HepG2 (cell line): ENCODE measurements around the gene TNFRSF11A. TPM values are rescaled to one million over a fixed set of nuclear protein-coding genes. Genes with fewer than 3 reads are reported as not detected.

Source experiments
- ATAC-seq: fragments of 200-7000 bp; cut with Tn5 transposase; 3 replicates; pipeline ENCODE4 v1.9.1; 2020; ENCODE audit warnings: mild to moderate bottlenecking, moderate library complexity
- BruUV-seq: library from RNA; stranded (reverse); fragments of 400-500 nt; replicated peaks from 2 replicates; lab custom pipeline; 2021; lab: Mats Ljungman, UMichigan
- CTCF ChIA-PET: fragments of 300-600 bp; formaldehyde crosslinking; extraction: SDS; loops from one replicate; lab custom pipeline; 2021; ENCODE audit warnings: low total read pairs, inconsistent platforms, low intra/inter-chr PET ratio; lab: Yijun Ruan, JAX
- POLR2A ChIA-PET: fragments of 350-600 bp; sonication (Branson Sonifier 250); formaldehyde crosslinking; loops from one replicate; lab custom pipeline; 2020; ENCODE audit warnings: antibody characterized with exemption, inconsistent platforms; lab: Yijun Ruan, JAX
- DNase-seq: peaks from one replicate; pipeline ENCODE4 v3.0.0-alpha.2; 2015; ENCODE audit warnings: low spot score
- FAIRE-seq: peaks from 3 replicates; lab custom pipeline; 2011; peaks lifted over from hg19 to GRCh38; lab: Jason Lieb, UNC
- H2AFZ ChIP-seq: one replicate; pipeline ENCODE4 v1.6.1; 2011; ENCODE audit warnings: low read length, inconsistent platforms
- H3K27ac ChIP-seq: fragments of 300-600 bp; 3 replicates; pipeline ENCODE4 v1.8.0; 2011; ENCODE audit warnings: mixed run types, mild to moderate bottlenecking, mixed read lengths, low read length, inconsistent platforms; ENCODE audit not compliant: insufficient read depth; ENCODE audit errors: extremely low read length
- H3K27me3 ChIP-seq, 2 experiments: fragments of 200-600 bp in 1 of 2; 2 replicates in 1 of 2; 3 replicates in 1 of 2; pipeline versions ENCODE4 v1.6.0 to v1.8.0; 2011; ENCODE audit warnings: low read length in 2 of 2, mild to moderate bottlenecking in 2 of 2, moderate library complexity in 2 of 2, inconsistent platforms in 1 of 2; ENCODE audit not compliant: insufficient read depth in 2 of 2, control insufficient read depth in 1 of 2
- H3K36me3 ChIP-seq, 2 experiments: fragments of 200-600 bp in 1 of 2; replicated peaks in 1 of 2; 2 replicates in 1 of 2; 3 replicates in 1 of 2; pipeline versions ENCODE4 v1.5.1 to v1.8.0; 2011; ENCODE audit warnings: low read length in 2 of 2, inconsistent platforms in 1 of 2; ENCODE audit not compliant: insufficient read depth in 2 of 2, control insufficient read depth in 1 of 2
- H3K4me1 ChIP-seq: 2 replicates; pipeline ENCODE4 v1.5.1; 2012; ENCODE audit warnings: low read length, inconsistent platforms; ENCODE audit not compliant: insufficient read depth
- H3K4me2 ChIP-seq: 2 replicates; pipeline ENCODE4 v1.6.0; 2011; ENCODE audit warnings: low read depth, low read length, inconsistent platforms
- H3K4me3 ChIP-seq, 3 experiments: fragments of 200-600 bp in 1 of 3; sonication (generic), shearing (Covaris generic) in 1 of 3; replicated peaks in 1 of 3; 2 replicates each; pipeline ENCODE4 v1.5.1; 2011 to 2016; ENCODE audit warnings: low read length in 3 of 3, inconsistent platforms in 2 of 3, low read depth in 2 of 3, mild to moderate bottlenecking in 2 of 3, control low read depth in 1 of 3, mixed read lengths in 1 of 3; ENCODE audit not compliant: insufficient read depth in 1 of 3
- H3K79me2 ChIP-seq: one replicate; pipeline ENCODE4 v1.6.1; 2011; ENCODE audit warnings: low read length, inconsistent platforms; ENCODE audit not compliant: insufficient read depth
- H3K9ac ChIP-seq: 2 replicates; pipeline ENCODE4 v1.6.0; 2011; ENCODE audit warnings: mild to moderate bottlenecking, low read depth, low read length, inconsistent platforms; ENCODE audit not compliant: insufficient read depth
- H3K9me3 ChIP-seq: 2 replicates; pipeline ENCODE4 v1.5.1; 2012; ENCODE audit warnings: mild to moderate bottlenecking, low read length
- H4K20me1 ChIP-seq: 2 replicates; pipeline ENCODE4 v1.6.0; 2011; ENCODE audit warnings: inconsistent platforms, mild to moderate bottlenecking, low read length, moderate library complexity; ENCODE audit not compliant: insufficient read depth
- CHCHD3 ChIP-seq: sonication (generic); formaldehyde crosslinking; IDR thresholded peaks from 2 replicates; pipeline ENCODE4 v1.8.0; 2022; ENCODE audit warnings: mild to moderate bottlenecking, missing genetic modification reagents, moderate library complexity
- ZBTB40 ChIP-seq, 2 experiments: fragments of 450-650 bp in 1 of 2; sonication (generic) in 1 of 2; formaldehyde crosslinking in 1 of 2; IDR thresholded peaks; 2 replicates each; pipeline versions ENCODE4 v1.6.1 to v1.8.0; 2016 to 2022; ENCODE audit warnings: antibody characterized with exemption in 1 of 2, mild to moderate bottlenecking in 1 of 2, missing genetic modification reagents in 1 of 2
- ZBTB7A ChIP-seq: sonication (generic); formaldehyde crosslinking; IDR thresholded peaks from 2 replicates; pipeline ENCODE4 v1.8.0; 2022; ENCODE audit warnings: mild to moderate bottlenecking, missing genetic modification reagents
- ZNF12 ChIP-seq: sonication (generic); formaldehyde crosslinking; IDR thresholded peaks from 2 replicates; pipeline ENCODE4 v1.5.0; 2020; ENCODE audit warnings: missing genetic modification reagents
- WGBS: methylation state at CpG from one replicate; pipeline ENCODE4 v1.1.6; 2017; ENCODE audit warnings: low lambda C conversion rate; 5-methylcytosine and 5-hydroxymethylcytosine counted together
- in situ Hi-C: cut with HindIII; loops from 2 replicates; pipeline ENCODE4 v1.10.0; 2017; ENCODE audit warnings: low pct_unique_long_range_greater_than_20kb; ENCODE audit not compliant: extremely low pct_ligation_motif_present
- intact Hi-C: fragments of 100-400 bp; cut with micrococcal nuclease; formaldehyde crosslinking; loops from one replicate; pipeline ENCODE4 v1.10.0; 2022; ENCODE audit not compliant: unreplicated experiment
- polyA plus RNA-seq, 8 experiments: library from polyadenylated mRNA; depleted of rRNA in 3 of 8; stranded (reverse) in 7 of 8; unstranded in 1 of 8; fragments of >200 nt; fragmentation: Illumina TruSeq in 4 of 8; extraction: Trizol in 4 of 8; gene quantifications; 2 replicates each; pipeline versions ENCODE4 v1.2.1 to v1.2.3, GENCODE V29; 2011 to 2016; ENCODE audit warnings: low read depth in 4 of 8, missing spikeins in 1 of 8, mixed read lengths in 1 of 8; ENCODE audit not compliant: insufficient read depth in 1 of 8
- total RNA-seq, 5 experiments: library from RNA; depleted of rRNA; stranded (reverse); fragments of >200 nt; fragmentation: Illumina TruSeq; extraction: Trizol; gene quantifications; 2 replicates each; pipeline ENCODE4 v1.2.3, GENCODE V29; 2016; ENCODE audit warnings: low read depth in 1 of 5

The TNFRSF11A gene
- total and polyA plus RNA-seq, 2 of the 13 experiments (the other 11 are each of a cell fraction or from before 2014, with no cell fraction given), result 4.6 to 6.4 TPM

GRCh38 chr18:62301322-62301721 lies 23.8 kb upstream of the TNFRSF11A start:
- in situ Hi-C loops, result no loop called here
- CTCF ChIA-PET, result no interaction called here

More at GRCh38 chr18:62301322-62301721, 23.8 kb upstream of the TNFRSF11A start:
- H3K27ac ChIP-seq, result no peak overlapping the region
- no peaks in the 10 kb centered on the region for H3K9me3 ChIP-seq
- no peaks in the 10 kb centered on the region for H4K20me1 ChIP-seq
- no peaks in the 10 kb centered on the region for H3K79me2 ChIP-seq
- intact Hi-C loops, result no loop called here
- 100% methylated on average over 1 of the region's 1 CpG for WGBS
- H2AFZ ChIP-seq, result no peak overlapping the region
- no peak overlapping the region for H3K4me3 ChIP-seq
- peaks cover 14% of the 10 kb centered on the region for H3K4me1 ChIP-seq
- H3K36me3 ChIP-seq, result peaks cover 3 to 11% of the 10 kb centered on the region in 2 experiments
- no peak for ATAC-seq
- no peaks in the 10 kb centered on the region for H3K27me3 ChIP-seq
- POLR2A ChIA-PET, result no interaction called here
- TF ChIP-seq CHCHD3, result no peak
- TF ChIP-seq ZNF12 (CRISPR knock-in tag), result no peak
- TF ChIP-seq ZBTB7A (CRISPR knock-in tag), result no peak
- peak; percentile 47 for TF ChIP-seq ZBTB40 (IDR thresholded peaks at IDR 0.05)
- peak; percentile 91 for TF ChIP-seq ZBTB40 (CRISPR knock-in tag; IDR thresholded peaks at IDR 0.05)
- no peak overlapping the region for H3K9ac ChIP-seq
- H3K4me2 ChIP-seq, result no peak overlapping the region
- no peak for FAIRE-seq
- peak; percentile 8 for DNase-seq
- BruUV-seq, result no TSS peak
